Measurements from ENCODE around the gene ATXN1.

Gene ATXN1

GRCh38 chr6:16360365-16360764 is 400.9 kb downstream of the ATXN1 start:
- no peak overlapping the region for H3K4me3 ChIP-seq (ENCODE audit: low read depth in 1 of 2, low read length in 2 of 2)
- H3K27ac ChIP-seq (ENCODE audit: low read length): no peak overlapping the region
- H3K4me1 ChIP-seq (ENCODE audit: control insufficient read depth in 1 of 2, insufficient read depth in 2 of 2, low read length in 2 of 2): no peaks in the 10 kb centered on the region
- no peaks in the 10 kb centered on the region for H3K36me3 ChIP-seq (ENCODE audit: control insufficient read depth in 1 of 2, insufficient read depth in 2 of 2, low read length in 2 of 2)
- H3K27me3 ChIP-seq (ENCODE audit: low read depth, low read length): no peaks in the 10 kb centered on the region
- no peaks in the 10 kb centered on the region for H3K9me3 ChIP-seq (ENCODE audit: control insufficient read depth in 1 of 2, low read length in 2 of 2)

GRCh38 chr6:16359563-16359962 is 401.7 kb downstream of the ATXN1 start:
- no peak overlapping the region for H3K4me3 ChIP-seq (ENCODE audit: low read depth in 1 of 2, low read length in 2 of 2)
- H3K27ac ChIP-seq (ENCODE audit: low read length): no peak overlapping the region
- no peaks in the 10 kb centered on the region for H3K4me1 ChIP-seq (ENCODE audit: control insufficient read depth in 1 of 2, insufficient read depth in 2 of 2, low read length in 2 of 2)
- H3K9me3 ChIP-seq (ENCODE audit: control insufficient read depth in 1 of 2, low read length in 2 of 2): no peaks in the 10 kb centered on the region
- no peaks in the 10 kb centered on the region for H3K36me3 ChIP-seq (ENCODE audit: control insufficient read depth in 1 of 2, insufficient read depth in 2 of 2, low read length in 2 of 2)
- H3K27me3 ChIP-seq (ENCODE audit: low read depth, low read length): no peaks in the 10 kb centered on the region

- no peaks in the 10 kb centered on the region for H3K4me1 ChIP-seq (ENCODE audit: control insufficient read depth in 1 of 2, insufficient read depth in 2 of 2, low read length in 2 of 2)
- no peaks in the 10 kb centered on the region for H3K36me3 ChIP-seq (ENCODE audit: control insufficient read depth in 1 of 2, insufficient read depth in 2 of 2, low read length in 2 of 2)
- H3K27ac ChIP-seq (ENCODE audit: low read length): no peak overlapping the region
- no peak overlapping the region for H3K4me3 ChIP-seq (ENCODE audit: low read depth in 1 of 2, low read length in 2 of 2)
- H3K27me3 ChIP-seq (ENCODE audit: low read depth, low read length): no peaks in the 10 kb centered on the region
- no peaks in the 10 kb centered on the region for H3K9me3 ChIP-seq (ENCODE audit: control insufficient read depth in 1 of 2, low read length in 2 of 2)
Measured at GRCh38 chr6:16358531-16359138, 402.6 kb downstream of the ATXN1 start.

DNA sequence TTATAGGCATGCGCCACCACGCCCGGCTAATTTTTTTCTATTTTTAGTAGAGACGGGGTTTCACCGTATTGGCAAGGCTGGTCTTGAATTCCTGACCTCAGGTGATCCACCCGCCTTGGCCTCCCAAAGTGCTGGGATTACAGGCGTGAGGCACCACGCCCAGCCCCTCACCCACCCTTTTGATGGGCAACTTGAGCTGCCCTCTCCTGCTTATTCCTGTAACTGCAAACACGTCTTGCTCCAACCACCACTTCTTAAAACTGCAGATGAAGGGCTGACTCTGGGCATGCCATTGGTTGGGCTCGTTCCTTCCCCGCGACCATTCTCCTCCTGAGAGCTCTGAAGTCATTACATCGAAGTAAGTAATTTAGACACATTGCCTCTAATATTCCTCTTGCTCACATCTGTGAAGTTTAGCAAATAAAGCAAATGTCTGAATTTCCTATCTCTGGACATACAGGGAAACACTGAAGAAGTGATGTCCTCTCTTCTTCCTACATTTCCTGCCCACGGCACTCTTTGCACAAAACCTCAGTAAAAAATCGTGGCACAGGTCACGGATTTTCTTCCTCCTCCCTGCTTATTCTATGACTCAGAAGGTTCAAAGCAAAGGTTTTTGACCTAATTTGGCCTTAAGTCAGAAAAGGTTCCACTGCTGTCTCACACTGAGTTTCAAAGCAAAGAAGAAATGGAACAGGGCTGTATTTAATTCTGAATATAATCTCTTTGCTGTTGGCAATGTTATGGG is 405.4 kb downstream of the ATXN1 start:
- H3K36me3 ChIP-seq (ENCODE audit: control insufficient read depth in 1 of 2, insufficient read depth in 2 of 2, low read length in 2 of 2): no peaks in the 10 kb centered on the region
- H3K4me1 ChIP-seq (ENCODE audit: control insufficient read depth in 1 of 2, insufficient read depth in 2 of 2, low read length in 2 of 2): no peaks in the 10 kb centered on the region
- H3K27ac ChIP-seq (ENCODE audit: low read length): no peak overlapping the region
- no peak overlapping the region for H3K4me3 ChIP-seq (ENCODE audit: low read depth in 1 of 2, low read length in 2 of 2)
- H3K27me3 ChIP-seq (ENCODE audit: low read depth, low read length): no peaks in the 10 kb centered on the region
- no peaks in the 10 kb centered on the region for H3K9me3 ChIP-seq (ENCODE audit: control insufficient read depth in 1 of 2, low read length in 2 of 2)

- no peak overlapping the region for H3K27ac ChIP-seq (ENCODE audit: low read length)
- no peaks in the 10 kb centered on the region for H3K27me3 ChIP-seq (ENCODE audit: low read depth, low read length)
- H3K4me1 ChIP-seq (ENCODE audit: control insufficient read depth in 1 of 2, insufficient read depth in 2 of 2, low read length in 2 of 2): no peaks in the 10 kb centered on the region
- no peaks in the 10 kb centered on the region for H3K9me3 ChIP-seq (ENCODE audit: control insufficient read depth in 1 of 2, low read length in 2 of 2)
- H3K36me3 ChIP-seq (ENCODE audit: control insufficient read depth in 1 of 2, insufficient read depth in 2 of 2, low read length in 2 of 2): no peaks in the 10 kb centered on the region
- no peak overlapping the region for H3K4me3 ChIP-seq (ENCODE audit: low read depth in 1 of 2, low read length in 2 of 2)
Measured at GRCh38 chr6:16355238-16355637, 406.0 kb downstream of the ATXN1 start.

DNA sequence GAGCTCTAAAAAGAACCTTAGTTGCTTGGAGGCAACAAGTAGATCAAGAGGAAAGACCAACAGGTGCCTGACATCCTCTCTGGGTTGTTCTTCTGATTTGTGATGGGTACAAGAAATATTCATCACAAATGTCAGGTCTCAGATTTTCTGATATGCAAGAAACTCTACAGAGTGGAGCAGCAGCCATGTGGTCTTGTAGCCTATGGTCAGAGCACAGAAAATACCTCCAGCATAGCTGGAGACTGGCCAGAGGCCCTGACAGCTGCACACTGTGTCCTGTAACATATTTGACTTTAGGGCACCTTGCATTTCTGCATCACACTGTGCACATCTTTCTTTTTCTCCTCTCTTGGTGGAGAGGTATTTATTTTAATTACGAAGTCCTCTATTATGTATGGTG is 406.6 kb downstream of the ATXN1 start:
- Histone ChIP-seq H3K27ac (ENCODE audit: low read length) (no peak overlapping the region), H3K4me3 (ENCODE audit: low read depth in 1 of 2, low read length in 2 of 2) (no peak overlapping the region), H3K36me3 (ENCODE audit: control insufficient read depth in 1 of 2, insufficient read depth in 2 of 2, low read length in 2 of 2) (no peaks in the 10 kb centered on the region), H3K9me3 (ENCODE audit: control insufficient read depth in 1 of 2, low read length in 2 of 2) (no peaks in the 10 kb centered on the region), H3K27me3 (ENCODE audit: low read depth, low read length) (no peaks in the 10 kb centered on the region), H3K4me1 (ENCODE audit: control insufficient read depth in 1 of 2, insufficient read depth in 2 of 2, low read length in 2 of 2) (no peaks in the 10 kb centered on the region)

DNA sequence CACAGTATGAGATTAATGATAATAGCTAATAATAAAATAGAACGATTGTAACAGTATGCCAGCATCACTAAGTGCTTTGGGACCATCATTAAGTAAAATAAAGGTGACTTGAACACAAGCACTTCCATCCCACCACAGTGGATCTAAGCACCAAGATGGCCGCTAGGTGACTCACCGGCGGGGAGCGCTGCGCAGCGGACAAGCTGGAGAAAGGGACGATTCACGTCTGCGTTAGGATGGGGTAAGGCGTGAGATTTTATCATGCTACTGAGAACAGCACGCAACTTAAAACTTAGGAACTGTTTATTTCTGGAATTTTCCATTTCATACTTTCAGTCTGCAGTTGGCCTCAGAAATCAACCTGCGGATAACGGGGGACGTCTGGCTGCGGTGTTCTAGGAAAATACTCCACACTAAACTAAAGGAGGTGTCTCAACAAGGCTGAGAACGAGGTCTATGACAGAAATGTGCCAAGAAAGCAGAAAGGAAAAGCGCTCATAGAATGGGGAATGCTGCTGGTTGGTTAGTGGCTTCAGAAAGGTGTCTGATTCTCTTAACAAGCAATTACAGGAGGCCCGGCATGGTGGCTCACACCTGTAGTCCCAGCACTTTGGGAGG is 408.3 kb downstream of the ATXN1 start:
- Histone ChIP-seq H3K9me3 (ENCODE audit: control insufficient read depth in 1 of 2, low read length in 2 of 2) (no peaks in the 10 kb centered on the region), H3K4me3 (ENCODE audit: low read depth in 1 of 2, low read length in 2 of 2) (no peak overlapping the region), H3K27me3 (ENCODE audit: low read depth, low read length) (no peaks in the 10 kb centered on the region), H3K27ac (ENCODE audit: low read length) (no peak overlapping the region), H3K36me3 (ENCODE audit: control insufficient read depth in 1 of 2, insufficient read depth in 2 of 2, low read length in 2 of 2) (no peaks in the 10 kb centered on the region), H3K4me1 (ENCODE audit: control insufficient read depth in 1 of 2, insufficient read depth in 2 of 2, low read length in 2 of 2) (no peaks in the 10 kb centered on the region)

DNA sequence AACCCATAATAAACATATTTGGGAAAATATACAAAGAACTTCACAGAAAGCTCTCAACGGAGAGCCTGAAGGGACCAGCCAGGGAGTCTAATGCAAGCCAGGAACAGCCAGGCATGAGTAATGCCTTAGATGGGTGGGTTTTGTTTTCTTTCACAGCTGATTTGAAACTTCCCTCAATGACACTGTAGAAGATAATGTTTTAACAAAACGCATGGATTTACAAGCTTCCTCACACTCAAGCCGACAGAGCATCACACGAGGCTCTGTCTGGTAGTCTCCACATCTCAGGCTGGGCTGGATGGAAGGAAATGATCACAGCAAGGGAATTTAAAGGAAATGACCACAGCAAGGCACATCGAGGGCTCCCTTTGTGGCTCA is 409.0 kb downstream of the ATXN1 start:
- Histone ChIP-seq H3K9me3 (ENCODE audit: control insufficient read depth in 1 of 2, low read length in 2 of 2) (no peaks in the 10 kb centered on the region), H3K27me3 (ENCODE audit: low read depth, low read length) (no peaks in the 10 kb centered on the region), H3K4me1 (ENCODE audit: control insufficient read depth in 1 of 2, insufficient read depth in 2 of 2, low read length in 2 of 2) (no peaks in the 10 kb centered on the region), H3K36me3 (ENCODE audit: control insufficient read depth in 1 of 2, insufficient read depth in 2 of 2, low read length in 2 of 2) (no peaks in the 10 kb centered on the region), H3K27ac (ENCODE audit: low read length) (peak overlapping the region; percentile 16), H3K4me3 (ENCODE audit: low read depth in 1 of 2, low read length in 2 of 2) (no peak overlapping the region)

DNA sequence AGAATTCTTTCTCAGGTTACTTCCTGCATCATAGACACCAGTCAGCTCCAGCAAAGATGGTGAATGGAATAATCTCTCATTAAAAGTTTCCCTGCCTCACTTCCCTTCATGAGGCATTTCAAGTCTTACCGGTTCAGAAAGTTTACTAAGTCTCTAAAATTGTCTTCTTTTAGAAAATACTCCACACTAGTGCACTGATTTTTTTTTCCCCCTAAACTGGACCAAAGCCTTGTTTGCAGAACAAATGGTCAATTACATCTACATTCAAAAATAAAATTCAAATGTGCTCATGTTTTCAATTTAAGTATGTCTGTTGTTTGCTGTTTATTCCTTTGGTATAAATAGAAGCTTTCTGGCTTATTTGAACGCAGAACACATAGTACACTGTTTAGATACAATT is 411.7 kb downstream of the ATXN1 start:
- Histone ChIP-seq H3K4me1 (ENCODE audit: control insufficient read depth in 1 of 2, insufficient read depth in 2 of 2, low read length in 2 of 2) (peaks cover 0 to 4% of the 10 kb centered on the region in 2 donors), H3K27ac (ENCODE audit: low read length) (no peak overlapping the region), H3K36me3 (ENCODE audit: control insufficient read depth in 1 of 2, insufficient read depth in 2 of 2, low read length in 2 of 2) (no peaks in the 10 kb centered on the region), H3K4me3 (ENCODE audit: low read depth in 1 of 2, low read length in 2 of 2) (no peak overlapping the region), H3K9me3 (ENCODE audit: control insufficient read depth in 1 of 2, low read length in 2 of 2) (no peaks in the 10 kb centered on the region), H3K27me3 (ENCODE audit: low read depth, low read length) (no peaks in the 10 kb centered on the region)

DNA sequence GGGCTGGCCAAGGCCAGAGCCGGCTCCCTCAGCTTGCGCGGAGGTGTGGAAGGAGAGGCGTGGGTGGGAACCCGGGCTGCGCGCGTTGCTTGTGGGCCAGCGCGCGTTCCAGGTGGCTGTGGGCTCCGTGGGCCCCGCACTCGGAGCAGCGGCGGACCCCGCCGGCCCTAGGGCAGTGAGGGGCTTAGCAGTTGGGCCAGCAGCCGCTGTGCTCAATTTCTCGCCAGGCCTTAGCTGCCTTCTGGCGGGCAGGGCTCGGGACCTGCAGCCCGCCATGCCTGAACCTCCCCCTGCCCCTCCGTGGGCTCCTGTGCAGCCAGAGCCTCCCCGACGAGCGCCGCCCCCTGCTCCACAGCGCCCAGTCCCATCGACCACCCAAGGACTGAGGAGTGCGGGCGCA is 414.4 kb downstream of the ATXN1 start:
- Histone ChIP-seq H3K4me1 (ENCODE audit: control insufficient read depth in 1 of 2, insufficient read depth in 2 of 2, low read length in 2 of 2) (peaks cover 4 to 6% of the 10 kb centered on the region in 2 donors), H3K27ac (ENCODE audit: low read length) (no peak overlapping the region), H3K27me3 (ENCODE audit: low read depth, low read length) (no peaks in the 10 kb centered on the region), H3K36me3 (ENCODE audit: control insufficient read depth in 1 of 2, insufficient read depth in 2 of 2, low read length in 2 of 2) (no peaks in the 10 kb centered on the region), H3K9me3 (ENCODE audit: control insufficient read depth in 1 of 2, low read length in 2 of 2) (no peaks in the 10 kb centered on the region), H3K4me3 (ENCODE audit: low read depth in 1 of 2, low read length in 2 of 2) (no peak overlapping the region)

- no peaks in the 10 kb centered on the region for H3K27me3 ChIP-seq (ENCODE audit: low read depth, low read length)
- peaks cover 4 to 6% of the 10 kb centered on the region in 2 donors for H3K4me1 ChIP-seq (ENCODE audit: control insufficient read depth in 1 of 2, insufficient read depth in 2 of 2, low read length in 2 of 2)
- H3K27ac ChIP-seq (ENCODE audit: low read length): no peak overlapping the region
- H3K9me3 ChIP-seq (ENCODE audit: control insufficient read depth in 1 of 2, low read length in 2 of 2): no peaks in the 10 kb centered on the region
- no peaks in the 10 kb centered on the region for H3K36me3 ChIP-seq (ENCODE audit: control insufficient read depth in 1 of 2, insufficient read depth in 2 of 2, low read length in 2 of 2)
- H3K4me3 ChIP-seq (ENCODE audit: low read depth in 1 of 2, low read length in 2 of 2): no peak overlapping the region
Measured at GRCh38 chr6:16345449-16346330, 415.6 kb downstream of the ATXN1 start.

Measured in muscle layer of duodenum (tissue), 2 donors.